ENCODE measurements around the gene FBLN2.

FBLN2 gene

GRCh38 chr3:13513051-13513912, 35.6 kb upstream of the FBLN2 start:
- H3K36me3 ChIP-seq (ENCODE audit: control insufficient read depth in 5 of 5, insufficient read depth in 5 of 5, low read length in 5 of 5), result no peaks in the 10 kb centered on the region
- peaks cover 12 to 65% (median 43%) of the 10 kb centered on the region in 5 donors for H3K4me1 ChIP-seq (ENCODE audit: control insufficient read depth in 5 of 5, insufficient read depth in 5 of 5, low read length in 5 of 5)
- H3K27ac ChIP-seq (ENCODE audit: low read depth, low read length), result peak overlapping the region; percentile 24

GRCh38 chr3:13513913-13514517, 34.9 kb upstream of the FBLN2 start:
- Histone ChIP-seq H3K9me3 (ENCODE audit: control insufficient read depth in 5 of 5, low read length in 5 of 5) (no peaks in the 10 kb centered on the region), H3K4me1 (ENCODE audit: control insufficient read depth in 5 of 5, insufficient read depth in 5 of 5, low read length in 5 of 5) (peaks cover 16 to 70% (median 50%) of the 10 kb centered on the region in 5 donors), H3K27me3 (ENCODE audit: control insufficient read depth in 5 of 5, insufficient read depth in 4 of 5, low read length in 5 of 5) (no peaks in the 10 kb centered on the region), H3K27ac (ENCODE audit: low read depth, low read length) (peak overlapping the region; percentile 24), H3K36me3 (ENCODE audit: control insufficient read depth in 5 of 5, insufficient read depth in 5 of 5, low read length in 5 of 5) (no peaks in the 10 kb centered on the region), H3K9ac (ENCODE audit: low read length in 5 of 5) (no peak overlapping the region), H3K4me3 (ENCODE audit: low read depth in 1 of 5, low read length in 5 of 5) (no peak overlapping the region)

More at GRCh38 chr3:13513051-13513912, 35.6 kb upstream of the FBLN2 start:
- Histone ChIP-seq H3K27me3 (ENCODE audit: control insufficient read depth in 5 of 5, insufficient read depth in 4 of 5, low read length in 5 of 5) (no peaks in the 10 kb centered on the region), H3K9me3 (ENCODE audit: control insufficient read depth in 5 of 5, low read length in 5 of 5) (no peaks in the 10 kb centered on the region), H3K9ac (ENCODE audit: low read length in 5 of 5) (peak overlapping the region in 2 of 5 donors; percentile 16 to 28), H3K4me3 (ENCODE audit: low read depth in 1 of 5, low read length in 5 of 5) (no peak overlapping the region)

- H3K4me3 ChIP-seq (ENCODE audit: low read depth in 1 of 5, low read length in 5 of 5), result no peak overlapping the region
- no peak overlapping the region for H3K9ac ChIP-seq (ENCODE audit: low read length in 5 of 5)
- H3K27me3 ChIP-seq (ENCODE audit: control insufficient read depth in 5 of 5, insufficient read depth in 4 of 5, low read length in 5 of 5), result no peaks in the 10 kb centered on the region
- no peaks in the 10 kb centered on the region for H3K36me3 ChIP-seq (ENCODE audit: control insufficient read depth in 5 of 5, insufficient read depth in 5 of 5, low read length in 5 of 5)
- H3K9me3 ChIP-seq (ENCODE audit: control insufficient read depth in 5 of 5, low read length in 5 of 5), result no peaks in the 10 kb centered on the region
- H3K27ac ChIP-seq (ENCODE audit: low read depth, low read length), result peak overlapping the region; percentile 74
- H3K4me1 ChIP-seq (ENCODE audit: control insufficient read depth in 5 of 5, insufficient read depth in 5 of 5, low read length in 5 of 5), result peaks cover 16 to 72% (median 58%) of the 10 kb centered on the region in 5 donors
Measured at GRCh38 chr3:13514639-13515435, 34.1 kb upstream of the FBLN2 start.

- H3K4me3 ChIP-seq (ENCODE audit: low read depth in 1 of 5, low read length in 5 of 5), result no peak overlapping the region
- H3K9ac ChIP-seq (ENCODE audit: low read length in 5 of 5), result peak overlapping the region in 2 of 5 donors; percentile 11 to 59
- no peaks in the 10 kb centered on the region for H3K36me3 ChIP-seq (ENCODE audit: control insufficient read depth in 5 of 5, insufficient read depth in 5 of 5, low read length in 5 of 5)
- no peaks in the 10 kb centered on the region for H3K27me3 ChIP-seq (ENCODE audit: control insufficient read depth in 5 of 5, insufficient read depth in 4 of 5, low read length in 5 of 5)
- H3K4me1 ChIP-seq (ENCODE audit: control insufficient read depth in 5 of 5, insufficient read depth in 5 of 5, low read length in 5 of 5), result peaks cover 16 to 73% (median 64%) of the 10 kb centered on the region in 5 donors
- no peaks in the 10 kb centered on the region for H3K9me3 ChIP-seq (ENCODE audit: control insufficient read depth in 5 of 5, low read length in 5 of 5)
- H3K27ac ChIP-seq (ENCODE audit: low read depth, low read length), result peak overlapping the region; percentile 74
Measured at GRCh38 chr3:13515786-13516759, 32.9 kb upstream of the FBLN2 start.

GRCh38 chr3:13516760-13517135, 32.2 kb upstream of the FBLN2 start:
- Histone ChIP-seq H3K27ac (ENCODE audit: low read depth, low read length) (peak overlapping the region; percentile 74), H3K36me3 (ENCODE audit: control insufficient read depth in 5 of 5, insufficient read depth in 5 of 5, low read length in 5 of 5) (no peaks in the 10 kb centered on the region), H3K9ac (ENCODE audit: low read length in 5 of 5) (peak overlapping the region in 1 of 5 donors; percentile 59), H3K4me3 (ENCODE audit: low read depth in 1 of 5, low read length in 5 of 5) (no peak overlapping the region), H3K27me3 (ENCODE audit: control insufficient read depth in 5 of 5, insufficient read depth in 4 of 5, low read length in 5 of 5) (no peaks in the 10 kb centered on the region), H3K4me1 (ENCODE audit: control insufficient read depth in 5 of 5, insufficient read depth in 5 of 5, low read length in 5 of 5) (peaks cover 16 to 70% (median 64%) of the 10 kb centered on the region in 5 donors), H3K9me3 (ENCODE audit: control insufficient read depth in 5 of 5, low read length in 5 of 5) (no peaks in the 10 kb centered on the region)

- peak overlapping the region in 1 of 5 donors; percentile 23 for H3K4me3 ChIP-seq (ENCODE audit: low read depth in 1 of 5, low read length in 5 of 5)
- no peaks in the 10 kb centered on the region for H3K36me3 ChIP-seq (ENCODE audit: control insufficient read depth in 5 of 5, insufficient read depth in 5 of 5, low read length in 5 of 5)
- H3K4me1 ChIP-seq (ENCODE audit: control insufficient read depth in 5 of 5, insufficient read depth in 5 of 5, low read length in 5 of 5), result peaks cover 16 to 68% (median 64%) of the 10 kb centered on the region in 5 donors
- H3K27ac ChIP-seq (ENCODE audit: low read depth, low read length), result peak overlapping the region; percentile 74
- peak overlapping the region in 1 of 5 donors; percentile 8 for H3K9ac ChIP-seq (ENCODE audit: low read length in 5 of 5)
- H3K27me3 ChIP-seq (ENCODE audit: control insufficient read depth in 5 of 5, insufficient read depth in 4 of 5, low read length in 5 of 5), result no peaks in the 10 kb centered on the region
- no peaks in the 10 kb centered on the region for H3K9me3 ChIP-seq (ENCODE audit: control insufficient read depth in 5 of 5, low read length in 5 of 5)
Measured at GRCh38 chr3:13517253-13517977, 31.5 kb upstream of the FBLN2 start.

GRCh38 chr3:13518516-13518953, 30.4 kb upstream of the FBLN2 start:
- Histone ChIP-seq H3K4me1 (ENCODE audit: control insufficient read depth in 5 of 5, insufficient read depth in 5 of 5, low read length in 5 of 5) (peaks cover 14 to 59% (median 54%) of the 10 kb centered on the region in 5 donors), H3K9ac (ENCODE audit: low read length in 5 of 5) (peak overlapping the region in 2 of 5 donors; percentile 53 to 54), H3K36me3 (ENCODE audit: control insufficient read depth in 5 of 5, insufficient read depth in 5 of 5, low read length in 5 of 5) (no peaks in the 10 kb centered on the region), H3K9me3 (ENCODE audit: control insufficient read depth in 5 of 5, low read length in 5 of 5) (no peaks in the 10 kb centered on the region), H3K27ac (ENCODE audit: low read depth, low read length) (peak overlapping the region; percentile 60), H3K27me3 (ENCODE audit: control insufficient read depth in 5 of 5, insufficient read depth in 4 of 5, low read length in 5 of 5) (no peaks in the 10 kb centered on the region), H3K4me3 (ENCODE audit: low read depth in 1 of 5, low read length in 5 of 5) (no peak overlapping the region)

GRCh38 chr3:13519006-13519791, 29.7 kb upstream of the FBLN2 start:
- H3K4me3 ChIP-seq (ENCODE audit: low read depth in 1 of 5, low read length in 5 of 5), result no peak overlapping the region
- peak overlapping the region in 2 of 5 donors; percentile 53 to 54 for H3K9ac ChIP-seq (ENCODE audit: low read length in 5 of 5)
- H3K27ac ChIP-seq (ENCODE audit: low read depth, low read length), result peak overlapping the region; percentile 60
- H3K4me1 ChIP-seq (ENCODE audit: control insufficient read depth in 5 of 5, insufficient read depth in 5 of 5, low read length in 5 of 5), result peaks cover 14 to 53% (median 50%) of the 10 kb centered on the region in 5 donors
- H3K27me3 ChIP-seq (ENCODE audit: control insufficient read depth in 5 of 5, insufficient read depth in 4 of 5, low read length in 5 of 5), result no peaks in the 10 kb centered on the region
- no peaks in the 10 kb centered on the region for H3K9me3 ChIP-seq (ENCODE audit: control insufficient read depth in 5 of 5, low read length in 5 of 5)
- no peaks in the 10 kb centered on the region for H3K36me3 ChIP-seq (ENCODE audit: control insufficient read depth in 5 of 5, insufficient read depth in 5 of 5, low read length in 5 of 5)
